Activated CD4-positive, alpha-beta T cell treated with anti-CD3 and anti-CD28 coated beads, Interleukin-2, amount 10 ng/mL, durations not matched to agents 24 days and 14 days (primary cell): ENCODE measurements around the gene FER. TPM values are rescaled to one million over a fixed set of nuclear protein-coding genes. Genes with fewer than 3 reads are reported as not detected.
"Not testable (repeated sequence)": the region's sequence is repeated elsewhere in the genome, so short reads cannot be mapped to it uniquely, and the experiment has no call there.

Experiments
- DNase-seq: peaks from one replicate; pipeline ENCODE4 v3.0.0; 2022
- H3K27ac Mint-ChIP-seq: one replicate; pipeline ENCODE4 v1.8.0; 2022; ENCODE audit warnings: mild to moderate bottlenecking, mixed read lengths
- H3K27me3 Mint-ChIP-seq: one replicate; pipeline ENCODE4 v1.8.0; 2022; ENCODE audit warnings: mixed read lengths
- H3K36me3 Mint-ChIP-seq: one replicate; pipeline ENCODE4 v1.8.0; 2022; ENCODE audit warnings: low read depth, mild to moderate bottlenecking, mixed read lengths
- H3K4me1 Mint-ChIP-seq: one replicate; pipeline ENCODE4 v1.8.0; 2021; ENCODE audit warnings: mixed read lengths
- H3K4me3 Mint-ChIP-seq: one replicate; pipeline ENCODE4 v1.8.0; 2022; ENCODE audit warnings: mild to moderate bottlenecking, moderate library complexity, mixed read lengths
- H3K9me3 Mint-ChIP-seq: one replicate; pipeline ENCODE4 v1.8.0; 2021; ENCODE audit warnings: mixed read lengths
- intact Hi-C: fragments of 100-400 bp; cut with micrococcal nuclease; formaldehyde crosslinking; loops from one replicate; pipeline ENCODE4 v1.15.1; 2023
- total RNA-seq: library from RNA; stranded (reverse); gene quantifications from 2 replicates; pipeline ENCODE4 v1.2.3, GENCODE V29; 2022

FER gene
- total RNA-seq, 1 donor from 2014 or later = 3.5 TPM

GRCh38 chr5:109041317-109041716, 293.6 kb downstream of the FER start:
- no peak for DNase-seq
- Mint-ChIP-seq H3K27ac (no peak overlapping the region), H3K4me1 (no peaks in the 10 kb centered on the region), H3K4me3 (no peak overlapping the region), H3K36me3 (no peaks in the 10 kb centered on the region), H3K27me3 (no peaks in the 10 kb centered on the region), H3K9me3 (no peaks in the 10 kb centered on the region)
- intact Hi-C loops = no loop called here

GRCh38 chr5:109045710-109046109, 298.0 kb downstream of the FER start:
- Mint-ChIP-seq H3K4me3 (no peak overlapping the region), H3K9me3 (no peaks in the 10 kb centered on the region), H3K36me3 (no peaks in the 10 kb centered on the region), H3K27me3 (no peaks in the 10 kb centered on the region), H3K4me1 (no peaks in the 10 kb centered on the region), H3K27ac (no peak overlapping the region)
- intact Hi-C loops = no loop called here
- no peak for DNase-seq

DNA sequence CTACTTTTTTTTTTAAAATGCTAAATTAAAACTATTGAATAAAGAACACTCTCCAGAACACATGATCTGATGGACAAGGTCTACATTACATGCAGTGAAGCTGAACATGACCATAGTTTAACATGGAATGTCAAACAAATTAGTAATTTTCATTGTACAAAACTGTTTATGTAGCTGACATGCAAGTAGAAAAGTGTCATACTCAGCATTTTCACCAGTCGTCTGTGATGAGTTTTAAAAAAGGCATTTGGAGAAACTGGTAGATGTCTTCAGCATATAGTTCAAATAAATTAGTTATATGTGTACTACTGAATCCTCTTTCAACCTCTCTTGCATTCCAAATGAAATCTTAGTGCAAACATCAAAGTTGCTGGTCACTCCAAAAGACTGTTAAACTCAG, 301.9 kb downstream of the FER start:
- Mint-ChIP-seq H3K27me3 (no peaks in the 10 kb centered on the region), H3K4me1 (no peaks in the 10 kb centered on the region), H3K27ac (no peak overlapping the region), H3K9me3 (no peaks in the 10 kb centered on the region), H3K36me3 (no peaks in the 10 kb centered on the region), H3K4me3 (no peak overlapping the region)
- DNase-seq = no peak
- intact Hi-C loops = no loop called here

GRCh38 chr5:109050321-109050720, 302.6 kb downstream of the FER start:
- intact Hi-C loops, H3K27ac Mint-ChIP-seq, H3K4me1 Mint-ChIP-seq, H3K9me3 Mint-ChIP-seq, H3K27me3 Mint-ChIP-seq, DNase-seq, H3K4me3 Mint-ChIP-seq, H3K36me3 Mint-ChIP-seq: not testable (repeated sequence)

DNA sequence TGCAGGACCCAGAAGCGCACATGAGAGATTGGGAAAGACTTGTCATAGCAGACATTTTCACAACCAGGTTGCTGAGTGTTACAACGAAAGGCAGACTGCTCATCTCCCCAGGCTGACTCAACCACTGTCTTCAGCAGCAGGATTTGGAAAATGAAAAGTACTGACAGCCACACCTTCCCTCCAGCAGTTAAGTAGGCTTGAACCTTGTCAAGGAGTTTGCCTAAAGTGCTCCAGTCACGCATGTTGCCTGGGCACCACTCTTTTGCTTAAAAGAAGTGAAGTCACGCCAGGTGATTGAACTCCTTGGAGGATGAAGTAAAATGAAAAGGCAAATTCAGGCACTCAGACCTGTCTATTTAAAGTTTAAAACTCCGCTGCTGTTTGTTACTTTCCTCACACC, 304.5 kb downstream of the FER start:
- H3K4me3 Mint-ChIP-seq, H3K9me3 Mint-ChIP-seq, H3K27me3 Mint-ChIP-seq, DNase-seq, H3K27ac Mint-ChIP-seq, H3K36me3 Mint-ChIP-seq, intact Hi-C loops, H3K4me1 Mint-ChIP-seq: not testable (repeated sequence)

- H3K27ac Mint-ChIP-seq = no peak overlapping the region
- H3K9me3 Mint-ChIP-seq = no peaks in the 10 kb centered on the region
- DNase-seq = no peak
These were observed 306.3 kb downstream of the FER start for GRCh38 chr5:109053995-109054417.

DNA sequence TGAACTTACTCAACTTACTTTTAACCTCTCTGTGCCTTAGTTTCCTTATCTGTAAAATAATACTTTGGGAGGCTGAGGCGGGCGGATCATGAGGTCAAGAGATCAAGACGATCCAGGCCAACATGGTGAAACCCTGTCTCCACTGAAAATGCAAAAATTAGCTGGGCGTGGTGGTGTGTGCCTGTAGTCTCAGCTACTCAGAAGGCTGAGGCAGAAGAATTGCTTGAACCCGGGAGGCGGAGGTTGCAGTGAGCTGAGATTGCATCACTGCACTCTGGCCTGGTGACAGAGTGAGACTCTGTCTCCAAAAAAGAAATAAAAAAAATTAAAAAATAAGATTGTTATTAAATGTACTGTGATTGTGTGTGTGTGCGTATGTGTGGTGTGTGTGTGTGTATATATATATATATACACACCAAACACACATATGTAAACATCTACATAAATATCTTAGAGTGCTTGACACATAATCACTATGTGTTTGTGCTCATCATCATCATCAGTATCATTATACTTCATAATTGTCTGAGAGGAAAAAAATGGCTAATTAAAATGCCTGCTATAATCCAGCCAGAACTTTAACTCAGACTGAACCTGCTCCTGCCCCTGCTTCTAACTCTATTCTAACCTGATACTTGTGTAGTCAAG, 312.8 kb downstream of the FER start:
- H3K27ac Mint-ChIP-seq = no peak overlapping the region
- no peak overlapping the region for H3K4me3 Mint-ChIP-seq
- H3K27me3 Mint-ChIP-seq = no peaks in the 10 kb centered on the region
- no peaks in the 10 kb centered on the region for H3K36me3 Mint-ChIP-seq
- no peak for DNase-seq
- H3K4me1 Mint-ChIP-seq = no peaks in the 10 kb centered on the region
- intact Hi-C loops = no loop called here
- H3K9me3 Mint-ChIP-seq = no peaks in the 10 kb centered on the region

More at GRCh38 chr5:109053995-109054417, 306.3 kb downstream of the FER start:
- Mint-ChIP-seq H3K4me1 (no peaks in the 10 kb centered on the region), H3K27me3 (no peaks in the 10 kb centered on the region), H3K4me3 (no peak overlapping the region), H3K36me3 (no peaks in the 10 kb centered on the region)
- intact Hi-C loops = no loop called here

GRCh38 chr5:109062664-109063063, 315.0 kb downstream of the FER start:
- Mint-ChIP-seq H3K27ac (no peak overlapping the region), H3K27me3 (no peaks in the 10 kb centered on the region), H3K9me3 (no peaks in the 10 kb centered on the region), H3K36me3 (no peaks in the 10 kb centered on the region), H3K4me1 (no peaks in the 10 kb centered on the region), H3K4me3 (no peak overlapping the region)
- intact Hi-C loops = no loop called here
- no peak for DNase-seq

- Mint-ChIP-seq H3K27ac (no peak overlapping the region), H3K4me3 (no peak overlapping the region), H3K9me3 (no peaks in the 10 kb centered on the region), H3K36me3 (no peaks in the 10 kb centered on the region), H3K4me1 (no peaks in the 10 kb centered on the region), H3K27me3 (no peaks in the 10 kb centered on the region)
- DNase-seq = no peak
- intact Hi-C loops = no loop called here
These were observed 315.5 kb downstream of the FER start for GRCh38 chr5:109063223-109063622.

- H3K9me3 Mint-ChIP-seq = no peaks in the 10 kb centered on the region
- no peaks in the 10 kb centered on the region for H3K4me1 Mint-ChIP-seq
- H3K36me3 Mint-ChIP-seq = no peaks in the 10 kb centered on the region
- no peak overlapping the region for H3K4me3 Mint-ChIP-seq
- H3K27ac Mint-ChIP-seq = no peak overlapping the region
- intact Hi-C loops = no loop called here
- DNase-seq = no peak
- no peaks in the 10 kb centered on the region for H3K27me3 Mint-ChIP-seq
These were observed 329.0 kb downstream of the FER start for GRCh38 chr5:109076741-109077140.

GRCh38 chr5:109078448-109078847, 330.8 kb downstream of the FER start:
- H3K9me3 Mint-ChIP-seq = no peaks in the 10 kb centered on the region
- no peaks in the 10 kb centered on the region for H3K27me3 Mint-ChIP-seq
- H3K27ac Mint-ChIP-seq = no peak overlapping the region
- intact Hi-C loops = no loop called here
- no peaks in the 10 kb centered on the region for H3K36me3 Mint-ChIP-seq
- no peak overlapping the region for H3K4me3 Mint-ChIP-seq
- no peaks in the 10 kb centered on the region for H3K4me1 Mint-ChIP-seq
- DNase-seq = no peak

DNA sequence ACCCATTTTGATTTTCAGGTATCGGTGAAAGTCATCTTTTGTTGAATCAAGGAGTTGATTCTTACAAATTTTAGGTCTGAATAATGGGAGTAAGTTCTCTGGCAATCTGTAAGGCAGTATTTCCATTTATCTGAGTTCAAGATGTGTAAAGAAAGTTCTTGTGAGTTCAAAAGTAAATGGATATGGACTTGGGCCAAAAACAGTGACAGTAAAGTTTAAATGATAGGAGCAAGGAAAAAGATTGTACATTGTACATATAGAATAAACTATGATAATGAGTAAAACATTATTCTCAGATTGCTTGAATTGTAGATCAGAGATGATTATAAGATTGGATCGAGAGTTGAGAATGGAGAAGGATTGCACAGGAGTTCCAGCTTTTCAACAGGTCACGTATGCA, 332.8 kb downstream of the FER start:
- no peaks in the 10 kb centered on the region for H3K4me1 Mint-ChIP-seq
- no peak for DNase-seq
- no peak overlapping the region for H3K27ac Mint-ChIP-seq
- H3K36me3 Mint-ChIP-seq = no peaks in the 10 kb centered on the region
- intact Hi-C loops = no loop called here
- no peaks in the 10 kb centered on the region for H3K9me3 Mint-ChIP-seq
- no peak overlapping the region for H3K4me3 Mint-ChIP-seq
- H3K27me3 Mint-ChIP-seq = no peaks in the 10 kb centered on the region

DNA sequence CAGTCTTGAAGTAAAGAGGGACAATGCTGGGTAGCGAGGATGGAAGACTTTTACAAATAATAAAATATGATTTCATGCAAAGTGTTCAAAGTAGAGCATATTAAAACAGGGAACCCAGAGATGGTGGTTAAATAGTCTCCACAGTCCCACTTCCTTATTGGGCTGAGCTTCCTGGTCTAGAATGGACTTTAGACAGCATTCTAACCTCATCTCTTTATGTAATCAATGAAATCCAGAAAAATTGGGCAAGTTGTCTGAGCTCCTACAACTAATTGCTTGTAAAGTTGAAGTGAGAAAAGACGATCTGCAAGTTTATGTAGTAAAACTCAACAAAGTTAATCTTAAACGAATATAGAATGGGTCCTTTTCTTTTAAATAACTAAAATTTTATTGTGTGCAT, 333.2 kb downstream of the FER start:
- Mint-ChIP-seq H3K9me3 (no peaks in the 10 kb centered on the region), H3K4me3 (no peak overlapping the region), H3K4me1 (no peaks in the 10 kb centered on the region), H3K27ac (no peak overlapping the region), H3K27me3 (no peaks in the 10 kb centered on the region), H3K36me3 (no peaks in the 10 kb centered on the region)
- no peak for DNase-seq
- intact Hi-C loops = no loop called here

DNA sequence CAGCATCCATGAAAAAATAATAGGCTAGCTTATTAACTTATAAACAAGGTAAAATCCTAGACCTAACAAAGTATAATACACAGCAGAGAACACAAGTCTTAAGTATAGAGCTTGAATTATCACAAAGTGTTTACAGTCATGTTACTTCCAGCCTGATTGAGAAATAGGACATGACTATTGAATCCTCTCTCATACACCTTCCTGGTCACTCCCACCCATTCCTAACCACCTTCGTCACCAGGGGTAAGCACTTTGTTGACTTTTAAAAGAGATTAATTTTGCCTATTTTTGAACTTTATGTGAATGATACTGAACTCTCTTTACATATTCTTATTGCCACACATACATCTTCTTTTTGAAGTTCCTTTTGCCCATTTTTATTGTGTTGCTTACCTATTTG, 336.2 kb downstream of the FER start:
- DNase-seq = no peak
- H3K27ac Mint-ChIP-seq = no peak overlapping the region
- intact Hi-C loops = no loop called here

DNA sequence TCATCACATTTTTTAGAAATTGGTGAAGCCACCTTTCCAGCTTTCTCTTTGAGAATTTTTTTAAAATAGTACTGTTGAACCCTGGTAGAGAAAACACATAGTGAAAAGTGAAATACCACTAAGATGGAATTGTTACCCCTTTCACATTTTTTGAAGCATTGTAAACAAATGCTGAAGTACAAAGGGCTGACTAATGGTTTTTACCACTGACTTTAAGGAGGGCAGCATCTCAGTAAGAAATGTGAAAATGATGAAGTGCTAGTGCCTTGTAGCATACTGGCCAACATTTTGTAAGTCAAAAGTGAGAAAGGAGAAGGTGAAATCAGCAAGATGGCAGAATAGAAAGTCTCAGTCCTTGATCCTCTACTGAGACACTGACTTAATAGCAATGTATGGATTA, 341.5 kb downstream of the FER start:
- no peak for DNase-seq
- intact Hi-C loops = no loop called here
- Mint-ChIP-seq H3K4me1 (no peaks in the 10 kb centered on the region), H3K27ac (no peak overlapping the region), H3K9me3 (no peaks in the 10 kb centered on the region), H3K4me3 (no peak overlapping the region), H3K36me3 (no peaks in the 10 kb centered on the region), H3K27me3 (no peaks in the 10 kb centered on the region)

More for the DNA sequence above, 336.2 kb downstream of the FER start:
- Mint-ChIP-seq H3K4me3 (no peak overlapping the region), H3K36me3 (no peaks in the 10 kb centered on the region), H3K9me3 (no peaks in the 10 kb centered on the region), H3K4me1 (no peaks in the 10 kb centered on the region), H3K27me3 (no peaks in the 10 kb centered on the region)
